NB4 (cell line): ENCODE measurements around the gene MAD1L1.

ENCODE experiments used
- CTCF ChIP-seq: IDR thresholded peaks from one replicate; pipeline ENCODE4 v1.5.1; 2012; ENCODE audit warnings: low read depth, low read length
- MYC ChIP-seq: IDR thresholded peaks from 2 replicates; pipeline ENCODE4 v1.6.1; 2011; ENCODE audit warnings: low read depth, low read length
- POLR2A ChIP-seq: IDR thresholded peaks from 2 replicates; pipeline ENCODE4 v1.6.1; 2011; ENCODE audit warnings: mild to moderate bottlenecking; ENCODE audit not compliant: insufficient read length; ENCODE audit errors: extremely low read depth

- TF ChIP-seq CTCF (no peak), POLR2A (no peak), MYC (no peak)
These were observed 172.6 kb downstream of the MAD1L1 start for GRCh38 chr7:2059964-2060700.
